Left renal pelvis (tissue), 4 donors: Measurements from ENCODE around the gene TCEAL3. TPM values are rescaled to one million over a fixed set of nuclear protein-coding genes. Genes with fewer than 3 reads are reported as not detected.
"Not testable (repeated sequence)": the region's sequence is repeated elsewhere in the genome, so short reads cannot be mapped to it uniquely, and the experiment has no call there.

Experiments
- DNase-seq, 4 donors: peaks; one replicate each; pipeline ENCODE4 v3.0.0-alpha.2; 2013; ENCODE audit warnings: low read depth in 4 of 4, low spot score in 3 of 4
- polyA plus RNA-seq, 4 donors: library from polyadenylated mRNA; unstranded; fragments of 120-200 nt; gene quantifications; one replicate each; pipeline ENCODE4 v1.2.1, GENCODE V29; 2013; ENCODE audit not compliant: insufficient read length in 4 of 4

TCEAL3 gene, protein sequence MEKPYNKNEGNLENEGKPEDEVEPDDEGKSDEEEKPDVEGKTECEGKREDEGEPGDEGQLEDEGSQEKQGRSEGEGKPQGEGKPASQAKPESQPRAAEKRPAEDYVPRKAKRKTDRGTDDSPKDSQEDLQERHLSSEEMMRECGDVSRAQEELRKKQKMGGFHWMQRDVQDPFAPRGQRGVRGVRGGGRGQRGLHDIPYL
- 10 to 100 TPM; 28.9 to 36.3 (median 32.0) TPM for polyA plus RNA-seq

- DNase-seq = no peak
Measured at GRCh38 chrX:103607364-103608305, at the start of gene TCEAL3. TCEAL3 (plus strand) TSS chrX:103607963; CDS start chrX:103609065, 1,102 bp downstream.

- no peak for DNase-seq
Measured at GRCh38 chrX:103560256-103560655, 47.5 kb upstream of the TCEAL3 start.

DNA sequence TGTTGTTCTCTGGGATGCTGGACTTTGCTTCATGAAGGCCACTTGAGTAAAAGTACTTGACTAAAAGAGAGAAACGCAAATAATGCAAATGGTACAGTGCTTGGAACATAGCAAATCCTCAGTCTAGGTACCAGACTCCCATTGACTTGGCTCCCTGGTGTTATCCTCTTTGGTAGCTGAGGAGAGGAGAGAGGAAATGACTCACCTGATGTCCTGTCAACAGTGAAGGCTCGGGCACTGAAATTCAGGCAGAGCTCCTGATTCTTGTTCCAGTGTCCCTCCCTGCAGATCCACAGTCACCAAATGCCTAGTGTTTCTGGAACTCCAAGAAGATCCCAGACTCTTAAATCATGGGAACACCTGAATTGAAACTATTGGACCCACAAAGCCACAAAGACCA is 45.0 kb upstream of the TCEAL3 start:
- DNase-seq = no peak

DNA sequence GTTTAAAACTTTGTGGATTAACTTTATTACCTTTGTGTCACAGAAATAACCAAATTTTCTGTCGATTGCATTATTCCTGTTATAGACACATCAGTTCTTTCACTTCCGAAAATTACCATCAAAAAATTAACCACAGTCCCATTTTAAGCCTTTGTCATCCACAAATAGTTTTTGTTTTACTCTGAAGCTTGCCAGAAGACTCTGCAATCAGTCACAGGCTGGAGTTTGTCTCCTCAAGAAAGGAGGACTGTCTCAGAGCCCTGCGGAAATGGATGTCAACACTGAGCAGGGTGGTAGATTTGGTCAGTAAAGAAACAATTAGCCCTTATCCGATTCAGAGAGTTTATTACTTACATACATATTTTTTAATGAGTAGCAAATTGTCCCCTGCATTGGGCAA is 42.6 kb upstream of the TCEAL3 start:
- DNase-seq = no peak

- DNase-seq = no peak
Measured at GRCh38 chrX:103565752-103566151, 42.0 kb upstream of the TCEAL3 start.

DNA sequence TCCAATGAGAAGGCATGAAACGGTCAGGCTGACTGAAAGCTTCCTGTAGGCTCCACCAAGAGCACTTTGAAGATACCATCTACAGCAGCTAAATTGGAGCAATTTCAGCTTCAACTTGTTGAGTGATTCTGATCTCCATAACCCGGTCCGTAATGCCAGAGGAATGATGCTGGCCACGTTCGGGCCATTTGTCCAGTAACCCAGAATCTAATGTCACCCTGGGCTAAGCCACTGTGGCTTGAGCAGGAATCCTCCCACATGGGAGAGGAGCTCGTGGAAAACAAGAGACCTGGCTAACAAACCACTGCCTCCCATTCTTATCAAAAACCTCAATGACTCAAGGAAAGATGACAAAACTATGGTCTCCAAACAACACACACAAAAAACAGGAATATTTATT is 36.6 kb upstream of the TCEAL3 start:
- no peak for DNase-seq

GRCh38 chrX:103571726-103572125 is 36.0 kb upstream of the TCEAL3 start:
- no peak for DNase-seq

DNA sequence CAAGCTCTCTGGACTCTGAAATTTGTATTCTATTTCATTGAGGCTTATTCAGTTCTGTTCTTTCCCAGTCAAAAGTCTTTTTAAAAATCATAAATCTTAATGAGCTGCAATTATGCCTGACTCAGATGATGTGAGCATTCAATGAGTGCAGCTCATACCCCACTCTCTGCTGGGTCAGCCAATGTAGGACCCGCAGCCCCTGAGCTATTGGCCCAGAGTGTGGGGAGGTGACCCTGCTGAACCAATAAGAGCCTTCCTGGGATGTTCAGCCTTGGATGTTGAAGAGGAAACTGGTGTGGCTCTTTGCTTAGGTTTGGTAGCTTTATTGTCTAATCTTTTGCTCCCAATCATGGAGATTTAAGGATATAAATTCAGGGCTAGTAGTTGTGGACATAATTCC is 34.6 kb upstream of the TCEAL3 start:
- DNase-seq = no peak

GRCh38 chrX:103584596-103584995 is 23.2 kb upstream of the TCEAL3 start:
- DNase-seq = no peak

DNA sequence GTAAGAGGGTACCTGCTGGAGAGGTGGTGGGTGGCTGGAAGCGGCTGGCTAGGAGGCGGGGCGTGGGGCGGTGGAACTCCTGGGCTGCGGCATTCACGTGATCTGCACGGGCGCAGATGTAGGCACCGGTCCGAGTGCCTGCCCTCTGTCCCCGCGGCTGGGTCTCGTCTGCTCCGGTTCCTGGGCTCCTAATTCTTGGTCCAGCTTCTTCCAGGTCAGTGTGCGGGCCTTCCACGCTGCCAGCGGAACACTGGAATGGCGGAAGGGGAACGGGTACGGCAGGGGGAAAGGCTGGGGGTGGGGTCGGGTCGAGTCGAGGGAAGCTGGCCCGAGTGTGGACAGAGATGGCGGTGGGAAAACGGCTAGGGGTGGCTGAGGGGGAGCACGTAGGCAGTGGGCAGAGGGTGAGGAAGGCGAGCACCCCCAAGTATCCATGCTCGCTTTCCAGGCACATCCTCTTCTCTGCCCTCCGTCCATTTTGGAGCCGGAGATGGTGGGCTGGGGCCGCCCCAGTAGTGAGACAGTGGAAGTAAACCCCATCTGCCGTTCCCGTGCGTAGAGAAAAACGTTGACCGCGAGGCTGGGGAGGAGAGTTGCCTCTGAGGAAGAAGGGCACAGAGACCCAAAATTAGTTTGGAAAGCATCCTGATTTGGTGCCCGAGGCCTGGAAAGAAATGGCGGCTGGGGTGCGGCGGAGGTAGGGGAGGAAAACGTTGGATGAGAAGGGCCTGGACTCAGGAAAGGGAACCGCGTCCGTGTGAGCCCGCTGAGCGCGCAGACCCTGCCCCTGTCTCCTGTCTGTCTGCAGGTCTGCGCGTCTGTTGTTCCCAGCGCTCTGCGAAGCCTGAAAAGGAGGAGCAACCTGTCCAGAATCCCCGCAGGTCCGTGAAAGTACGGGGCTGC is 22.1 kb upstream of the TCEAL3 start, which contains the start of gene TCEAL4:
TCEAL4 (plus strand) TSS at position 105 of the 903 bp plus-strand sequence. CDS start 1,161 bp downstream, outside the sequence.
- DNase-seq = no peak

- no peak for DNase-seq
Measured at GRCh38 chrX:103586314-103586646, 21.5 kb upstream of the TCEAL3 start.

DNA sequence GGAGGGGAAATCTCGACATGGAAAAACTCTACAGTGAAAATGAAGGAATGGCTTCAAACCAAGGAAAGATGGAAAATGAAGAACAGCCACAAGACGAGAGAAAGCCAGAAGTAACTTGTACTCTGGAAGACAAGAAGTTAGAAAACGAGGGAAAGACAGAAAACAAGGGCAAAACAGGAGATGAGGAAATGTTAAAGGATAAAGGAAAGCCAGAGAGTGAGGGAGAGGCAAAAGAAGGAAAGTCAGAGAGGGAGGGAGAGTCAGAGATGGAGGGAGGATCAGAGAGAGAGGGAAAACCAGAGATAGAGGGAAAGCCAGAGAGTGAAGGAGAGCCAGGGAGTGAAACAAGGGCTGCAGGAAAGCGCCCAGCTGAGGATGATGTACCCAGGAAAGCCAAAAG is 21.1 kb upstream of the TCEAL3 start:
- DNase-seq = no peak

DNA sequence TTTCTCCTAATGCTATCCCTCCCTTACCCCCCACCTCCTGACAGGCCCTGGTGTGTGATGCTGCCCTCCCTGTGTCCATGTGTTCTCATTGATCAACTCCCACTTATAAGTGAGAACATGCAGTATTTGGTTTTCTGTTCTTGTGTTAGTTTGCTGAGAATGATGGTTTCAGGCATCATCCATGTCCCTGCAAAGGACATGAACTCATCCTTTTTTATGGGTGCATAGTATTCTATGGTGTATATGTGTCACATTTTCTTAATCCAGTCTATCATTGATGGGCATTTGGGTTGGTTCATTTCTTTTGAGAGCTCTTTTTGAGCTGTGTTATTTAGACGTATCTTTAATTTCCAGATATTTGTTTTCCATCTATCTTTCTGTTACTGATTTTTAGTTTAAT is 15.5 kb upstream of the TCEAL3 start:
- DNase-seq = not testable (repeated sequence)

GRCh38 chrX:103595202-103595601 is 12.6 kb upstream of the TCEAL3 start:
- not testable (repeated sequence) for DNase-seq

DNA sequence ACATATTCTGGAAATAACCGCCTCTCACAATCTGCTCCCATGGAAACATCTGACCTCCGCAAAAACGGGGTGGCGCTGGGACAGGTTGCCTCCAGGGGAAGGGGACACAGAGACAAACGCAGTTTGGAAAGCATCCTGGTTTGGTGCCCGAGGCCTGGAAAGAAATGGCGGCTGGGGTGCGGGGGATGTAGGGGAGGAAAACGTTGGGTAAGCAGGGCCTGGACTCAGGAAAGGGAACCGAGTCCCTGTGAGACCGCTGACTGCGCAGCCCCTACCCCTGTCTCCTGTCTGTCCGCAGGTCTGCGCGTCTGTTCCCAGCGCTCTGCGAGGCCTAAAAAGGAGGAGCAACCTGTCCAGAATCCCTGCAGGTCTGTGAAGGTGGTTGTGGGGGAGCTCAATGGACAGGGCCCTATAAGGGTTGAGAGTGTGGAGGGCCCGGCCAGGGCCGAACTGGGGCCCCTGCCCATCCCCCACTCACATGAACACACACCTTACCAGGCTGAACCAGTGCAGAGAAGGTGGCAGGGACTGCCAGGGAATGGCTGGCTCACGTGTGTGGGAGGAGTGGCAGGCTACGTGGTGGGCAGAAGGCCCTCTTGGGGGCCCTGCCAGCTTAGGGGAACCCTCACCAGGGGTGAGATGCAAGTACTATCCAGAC is 672 bp downstream of the TCEAL3 start:
- DNase-seq = no peak

GRCh38 chrX:103610282-103610681 is 2.5 kb downstream of the TCEAL3 start:
- DNase-seq = no peak

GRCh38 chrX:103613362-103613890 is 5.7 kb downstream of the TCEAL3 start:
- no peak for DNase-seq

- DNase-seq = no peak
Measured at GRCh38 chrX:103614999-103615398, 7.2 kb downstream of the TCEAL3 start.

- DNase-seq = no peak
Measured at GRCh38 chrX:103615781-103616371, 8.1 kb downstream of the TCEAL3 start.
